HepG2 (cell line): Measurements from ENCODE around the gene PDCD2L.

Experiments used
- MTF2 ChIP-seq: sonication (generic); formaldehyde crosslinking; IDR thresholded peaks from 2 replicates; pipeline ENCODE4 v1.5.0; 2020; ENCODE audit warnings: missing genetic modification reagents, borderline replicate concordance
- NR1H2 ChIP-seq: sonication (generic); formaldehyde crosslinking; IDR thresholded peaks from 2 replicates; pipeline ENCODE4 v1.8.1; 2022; ENCODE audit warnings: low read depth, missing genetic modification reagents, borderline replicate concordance
- POLR2A ChIP-seq, 2 experiments: IDR thresholded peaks; 2 replicates each; pipeline ENCODE4 v1.6.1; 2011; ENCODE audit warnings: low read depth in 2 of 2, low read length in 2 of 2, mild to moderate bottlenecking in 1 of 2, moderate library complexity in 1 of 2; ENCODE audit not compliant: insufficient read depth in 1 of 2

- TF ChIP-seq NR1H2 (no peak), MTF2 (CRISPR knock-in tag) (no peak), POLR2A (IDR thresholded peaks at IDR 0.05; ENCODE audit: insufficient read depth in 1 of 2, low read depth in 2 of 2, low read length in 2 of 2) (no peak)
Measured at GRCh38 chr19:34382471-34382870, 21.7 kb upstream of the PDCD2L start.
